H1 (cell line): Measurements from ENCODE around the gene RBP4. TPM values are rescaled to one million over a fixed set of nuclear protein-coding genes. Genes with fewer than 3 reads are reported as not detected.

Experiments used
- CTCF ChIA-PET: fragments of 300-600 bp; sonication (Branson Sonifier 250); formaldehyde crosslinking; loops from one replicate; lab custom pipeline; 2021; ENCODE audit not compliant: partially characterized antibody; lab: Charles Lee
- POLR2A ChIA-PET: fragments of 300-600 bp; sonication (Branson Sonifier 250); formaldehyde crosslinking; loops from one replicate; lab custom pipeline; 2021; ENCODE audit warnings: inconsistent platforms; ENCODE audit not compliant: partially characterized antibody; lab: Charles Lee
- DNase-seq, 2 experiments: peaks; one replicate each; pipeline versions ENCODE4 v3.0.0 to v3.0.0-alpha.2; 2010 to 2022; ENCODE audit warnings: low spot score in 2 of 2, low read depth in 1 of 2, mixed read lengths in 1 of 2
- FAIRE-seq: peaks from 2 replicates; lab custom pipeline; 2011; peaks lifted over from hg19 to GRCh38; lab: Jason Lieb, UNC
- H2AFZ ChIP-seq: 2 replicates; pipeline ENCODE4 v1.8.1; 2012; ENCODE audit warnings: low read length, inconsistent platforms
- H2AK5ac ChIP-seq: 2 replicates; pipeline ENCODE4 v1.6.1; 2013; ENCODE audit warnings: low read depth, low read length
- H2BK120ac ChIP-seq: replicated peaks from 2 replicates; pipeline ENCODE3; 2013; ENCODE audit warnings: low read depth, low read length, inconsistent platforms
- H2BK12ac ChIP-seq: 2 replicates; pipeline ENCODE4 v1.6.1; 2013; ENCODE audit warnings: low read depth, low read length
- H2BK15ac ChIP-seq: 2 replicates; pipeline ENCODE4 v1.6.1; 2013; ENCODE audit warnings: low read length
- H2BK20ac ChIP-seq: 2 replicates; pipeline ENCODE4 v1.6.1; 2013; ENCODE audit warnings: low read length
- H2BK5ac ChIP-seq: 2 replicates; pipeline ENCODE4 v1.6.1; 2013; ENCODE audit warnings: low read depth, low read length
- H3K14ac ChIP-seq: 2 replicates; pipeline ENCODE4 v1.6.1; 2013; ENCODE audit warnings: inconsistent platforms; ENCODE audit not compliant: insufficient read length
- H3K18ac ChIP-seq: 2 replicates; pipeline ENCODE4 v1.6.1; 2013; ENCODE audit warnings: low read length; ENCODE audit errors: extremely low read depth
- H3K23ac ChIP-seq: 2 replicates; pipeline ENCODE4 v1.6.1; 2013; ENCODE audit warnings: inconsistent platforms; ENCODE audit not compliant: insufficient read length
- H3K23me2 ChIP-seq: 2 replicates; pipeline ENCODE4 v1.6.1; 2013; ENCODE audit warnings: low read depth, low read length
- H3K27ac ChIP-seq: 2 replicates; pipeline ENCODE4 v1.6.1; 2011; ENCODE audit warnings: low read depth, low read length, inconsistent platforms
- H3K27me3 ChIP-seq, 4 experiments: replicated peaks in 1 of 4; 1 replicate in 1 of 4; 2 replicates in 3 of 4; pipeline versions ENCODE4 v1.6.1 to v1.8.1; 2011 to 2013; ENCODE audit warnings: low read length in 3 of 4, mild to moderate bottlenecking in 3 of 4, inconsistent platforms in 2 of 4, mixed read lengths in 2 of 4, moderate library complexity in 1 of 4; ENCODE audit not compliant: control insufficient read depth in 3 of 4, insufficient read depth in 3 of 4; ENCODE audit errors: extremely low read depth in 1 of 4
- H3K36me3 ChIP-seq, 4 experiments: 2 replicates each; pipeline versions ENCODE4 v1.6.1 to v1.8.1; 2011 to 2013; ENCODE audit warnings: mild to moderate bottlenecking in 4 of 4, low read length in 3 of 4, moderate library complexity in 2 of 4, control low read depth in 1 of 4, inconsistent platforms in 1 of 4; ENCODE audit not compliant: insufficient read depth in 4 of 4, control insufficient read depth in 2 of 4
- H3K4ac ChIP-seq: replicated peaks from 2 replicates; pipeline ENCODE3; 2013; ENCODE audit warnings: low read length, low read depth, mixed read lengths, inconsistent platforms; ENCODE audit not compliant: insufficient read length
- H3K4me1 ChIP-seq, 4 experiments: replicated peaks in 1 of 4; 1 replicate in 1 of 4; 2 replicates in 3 of 4; pipeline versions ENCODE4 v1.6.1 to v1.8.1; 2011 to 2013; ENCODE audit warnings: low read length in 3 of 4, inconsistent platforms in 2 of 4, mixed read lengths in 1 of 4; ENCODE audit not compliant: insufficient read depth in 4 of 4, control insufficient read depth in 3 of 4
- H3K4me2 ChIP-seq, 2 experiments: 2 replicates each; pipeline versions ENCODE4 v1.6.1 to v1.8.1; 2011 to 2013; ENCODE audit warnings: low read depth in 2 of 2, low read length in 2 of 2, control low read depth in 1 of 2, inconsistent platforms in 1 of 2, mild to moderate bottlenecking in 1 of 2; ENCODE audit not compliant: insufficient read depth in 1 of 2
- H3K4me3 ChIP-seq, 4 experiments: fragments of 200-600, 300-600 bp in 1 of 4; sonication (generic), shearing (Covaris generic), sonication (Bioruptor Twin) in 1 of 4; 2 replicates each; pipeline versions ENCODE4 v1.5.1 to v1.8.1; 2011 to 2016; ENCODE audit warnings: low read length in 4 of 4, low read depth in 3 of 4, control low read depth in 2 of 4, inconsistent platforms in 2 of 4, mild to moderate bottlenecking in 2 of 4, mixed read lengths in 1 of 4, moderate library complexity in 1 of 4; ENCODE audit not compliant: insufficient read depth in 2 of 4; ENCODE audit errors: extremely low read depth in 1 of 4
- H3K56ac ChIP-seq: replicated peaks from 2 replicates; pipeline ENCODE3; 2013; ENCODE audit warnings: low read depth, mild to moderate bottlenecking, mixed read lengths, low read length, inconsistent platforms; ENCODE audit not compliant: insufficient read length
- H3K79me1 ChIP-seq: 2 replicates; pipeline ENCODE4 v1.6.1; 2013; ENCODE audit warnings: low read depth, low read length, control low read depth
- H3K79me2 ChIP-seq, 2 experiments: 2 replicates each; pipeline versions ENCODE4 v1.6.1 to v1.8.1; 2012 to 2013; ENCODE audit warnings: low read length in 2 of 2, mild to moderate bottlenecking in 2 of 2, inconsistent platforms in 1 of 2; ENCODE audit not compliant: insufficient read depth in 2 of 2, control insufficient read depth in 1 of 2
- H3K9ac ChIP-seq, 4 experiments: replicated peaks in 1 of 4; 1 replicate in 1 of 4; 2 replicates in 3 of 4; pipeline versions ENCODE4 v1.6.1 to v1.8.1; 2011 to 2013; ENCODE audit warnings: low read depth in 3 of 4, low read length in 3 of 4, control low read depth in 2 of 4, mild to moderate bottlenecking in 2 of 4, moderate library complexity in 2 of 4, inconsistent platforms in 1 of 4; ENCODE audit errors: extremely low read depth in 1 of 4
- H3K9me3 ChIP-seq, 2 experiments: 2 replicates each; pipeline versions ENCODE4 v1.6.1 to v1.8.1; 2012 to 2013; ENCODE audit warnings: mild to moderate bottlenecking in 2 of 2, moderate library complexity in 2 of 2, control low read depth in 1 of 2, inconsistent platforms in 1 of 2, low read depth in 1 of 2, low read length in 1 of 2, mixed read lengths in 1 of 2; ENCODE audit not compliant: insufficient read depth in 2 of 2
- H4K20me1 ChIP-seq, 2 experiments: replicated peaks in 1 of 2; 2 replicates each; pipeline versions ENCODE3 to v1.8.1; 2011 to 2013; ENCODE audit warnings: inconsistent platforms in 2 of 2, low read length in 2 of 2, mild to moderate bottlenecking in 1 of 2; ENCODE audit not compliant: insufficient read depth in 2 of 2, control insufficient read depth in 1 of 2
- H4K5ac ChIP-seq: 2 replicates; pipeline ENCODE4 v1.6.1; 2013; ENCODE audit warnings: low read length, low read depth, mixed read lengths, inconsistent platforms; ENCODE audit not compliant: insufficient read length
- H4K8ac ChIP-seq: 2 replicates; pipeline ENCODE4 v1.8.0; 2013; ENCODE audit warnings: mild to moderate bottlenecking, moderate library complexity, low read length, inconsistent platforms; ENCODE audit not compliant: insufficient read depth; ENCODE audit errors: extremely low read depth
- H4K91ac ChIP-seq: replicated peaks from 2 replicates; pipeline ENCODE3; 2013; ENCODE audit warnings: low read length, mixed read lengths, inconsistent platforms; ENCODE audit not compliant: insufficient read length
- CHD2 ChIP-seq: IDR thresholded peaks from 2 replicates; pipeline ENCODE4 v1.6.1; 2012; ENCODE audit warnings: low read length, improper control_type of control experiment
- EP300 ChIP-seq, 2 experiments: IDR thresholded peaks; 1 replicate in 1 of 2; 2 replicates in 1 of 2; pipeline ENCODE4 v1.6.1; 2011 to 2012; ENCODE audit warnings: low read depth in 2 of 2, low read length in 2 of 2, mild to moderate bottlenecking in 2 of 2, borderline replicate concordance in 1 of 2, inconsistent platforms in 1 of 2, moderate library complexity in 1 of 2
- GABPA ChIP-seq: IDR thresholded peaks from 2 replicates; pipeline ENCODE4 v1.6.1; 2011; ENCODE audit warnings: mild to moderate bottlenecking, low read length, moderate library complexity, borderline replicate concordance; ENCODE audit not compliant: insufficient read depth
- HDAC6 ChIP-seq: IDR thresholded peaks from one replicate; pipeline ENCODE4 v1.7.1; 2012; ENCODE audit warnings: low read depth, mild to moderate bottlenecking, inconsistent platforms, low read length, moderate library complexity
- KDM4A ChIP-seq: IDR thresholded peaks from one replicate; pipeline ENCODE4 v1.7.1; 2012; ENCODE audit warnings: low read depth, mild to moderate bottlenecking, moderate library complexity, low read length, inconsistent platforms; ENCODE audit not compliant: severe bottlenecking
- KDM5A ChIP-seq: fragments of 200-600 bp; IDR thresholded peaks from 2 replicates; pipeline ENCODE4 v1.7.1; 2012; ENCODE audit warnings: mild to moderate bottlenecking, low read length, inconsistent platforms, mixed read lengths
- POU5F1 ChIP-seq: IDR thresholded peaks from 2 replicates; pipeline ENCODE4 v1.6.1; 2011; ENCODE audit warnings: low read depth, mild to moderate bottlenecking, low read length, moderate library complexity
- RBBP5 ChIP-seq: IDR thresholded peaks from 2 replicates; pipeline ENCODE4 v1.7.1; 2012; ENCODE audit warnings: low read depth, mild to moderate bottlenecking, inconsistent platforms, low read length, moderate library complexity, borderline replicate concordance
- SAP30 ChIP-seq: fragments of 300-600 bp; sonication (generic); IDR thresholded peaks from 2 replicates; pipeline ENCODE4 v1.7.1; 2012; ENCODE audit warnings: low read length, moderate library complexity, mild to moderate bottlenecking, inconsistent platforms; ENCODE audit not compliant: insufficient read depth, insufficient replicate concordance
- SIN3A ChIP-seq, 2 experiments: IDR thresholded peaks in 1 of 2; conservative IDR thresholded peaks in 1 of 2; 2 replicates each; pipeline ENCODE4 v1.6.1; 2011 to 2012; ENCODE audit warnings: low read length in 2 of 2, improper control_type of control experiment in 1 of 2, low read depth in 1 of 2, mild to moderate bottlenecking in 1 of 2
- SIX5 ChIP-seq: IDR thresholded peaks from 2 replicates; pipeline ENCODE4 v1.6.1; 2011; ENCODE audit warnings: mild to moderate bottlenecking, low read depth, low read length
- SP2 ChIP-seq: IDR thresholded peaks from 2 replicates; pipeline ENCODE4 v1.6.1; 2012; ENCODE audit warnings: mild to moderate bottlenecking, low read length, inconsistent platforms
- TAF1 ChIP-seq: IDR thresholded peaks from 2 replicates; pipeline ENCODE4 v1.6.1; 2011; ENCODE audit warnings: mild to moderate bottlenecking, low read depth, low read length
- WGBS, 2 experiments: shearing (Covaris generic) in 1 of 2; methylation state at CpG; one replicate each; pipeline versions ENCODE4 v1.1.6 to v1.1.7; 2013 to 2015; ENCODE audit warnings: low lambda C conversion rate in 2 of 2, mixed read lengths in 2 of 2, inconsistent platforms in 1 of 2, low coverage in 1 of 2, missing lambda C conversion rate in 1 of 2; ENCODE audit not compliant: insufficient replicate concordance in 2 of 2, insufficient coverage in 1 of 2, insufficient read length in 1 of 2; ENCODE audit errors: extremely low coverage in 1 of 2, missing lambda C conversion rate in 1 of 2; 5-methylcytosine and 5-hydroxymethylcytosine counted together
- polyA plus RNA-seq, 7 experiments: library from polyadenylated mRNA; depleted of rRNA in 3 of 7; stranded (reverse) in 5 of 7; unstranded in 2 of 7; fragments of >200 nt in 5 of 7; fragments of 200-250 nt in 2 of 7; gene quantifications; 1 replicate in 5 of 7; 2 replicates in 1 of 7; 4 replicates in 1 of 7; pipeline versions ENCODE4 v1.2.1 to v1.2.3, GENCODE V29; 2011 to 2013; ENCODE audit warnings: missing spikeins in 2 of 7, mixed read lengths in 2 of 7
- total RNA-seq: library from RNA; stranded (reverse); fragmentation: NEBNext Ultra II Directional; extraction: Animal tissue kit (Norgen Biotek cat#: 25700); gene quantifications from 2 replicates; pipeline ENCODE4 v1.2.1, GENCODE V29; 2021

RBP4 gene
- total and polyA plus RNA-seq, 2 of the 8 experiments (the other 6 are each of a cell fraction or from before 2014, with no cell fraction given), result 0.42 to 0.97 TPM

GRCh38 chr10:93577565-93577964 is 23.5 kb downstream of the RBP4 start:
- Histone ChIP-seq H2BK15ac (no peak overlapping the region), H3K9ac (no peak overlapping the region), H3K36me3 (no peaks in the 10 kb centered on the region), H3K79me2 (no peaks in the 10 kb centered on the region), H2BK5ac (no peak overlapping the region), H3K14ac (no peak overlapping the region), H2AK5ac (no peak overlapping the region), H3K18ac (no peak overlapping the region), H4K20me1 (no peaks in the 10 kb centered on the region), H3K23me2 (no peaks in the 10 kb centered on the region), H3K56ac (no peak overlapping the region), H2AFZ (no peak overlapping the region), H3K4me1 (no peaks in the 10 kb centered on the region), H4K8ac (no peak overlapping the region), H4K5ac (no peak overlapping the region)
- CTCF ChIA-PET, result interaction anchor here (0.5 to 1.1 kb wide), 3 partner anchors 9 to 80 kb away, joined by 3 to 4 read pairs (median 3); no protein-coding TSS in a partner anchor
- TF ChIP-seq HDAC6, result no peak
- no peak for TF ChIP-seq SAP30
- no peak for TF ChIP-seq CHD2
- TF ChIP-seq KDM5A, result no peak
- no peak for TF ChIP-seq TAF1
- TF ChIP-seq SIX5, result no peak
- no peak for TF ChIP-seq RBBP5
- TF ChIP-seq KDM4A, result no peak
- no peak for TF ChIP-seq SP2
- no peak for TF ChIP-seq EP300 (IDR thresholded peaks at IDR 0.05; ENCODE audit: borderline replicate concordance in 1 of 2, low read depth in 2 of 2, low read length in 2 of 2)
- TF ChIP-seq SIN3A (conservative IDR thresholded peaks at IDR 0.05 in 1 of 2, IDR thresholded peaks at IDR 0.05 in 1 of 2; ENCODE audit: low read depth in 1 of 2, low read length in 2 of 2), result no peak
- TF ChIP-seq POU5F1, result no peak
- TF ChIP-seq GABPA, result no peak
- TF ChIP-seq, all 59 proteins: peak for 0
- no peak overlapping the region for H3K4me3 ChIP-seq
- H2BK120ac ChIP-seq, result no peak overlapping the region
- peaks cover 0 to 2% (median 0%) of the 10 kb centered on the region in 4 experiments; a peak in 2 of 7 replicates for H3K27me3 ChIP-seq
- no peaks in the 10 kb centered on the region for H3K9me3 ChIP-seq
- DNase-seq (no peak), FAIRE-seq (no peak)
- no peak overlapping the region for H2BK12ac ChIP-seq
- no peak overlapping the region for H3K23ac ChIP-seq
- no peak overlapping the region for H4K91ac ChIP-seq
- H3K4ac ChIP-seq, result no peak overlapping the region
- no peak overlapping the region for H3K4me2 ChIP-seq
- no peak overlapping the region for H3K27ac ChIP-seq
- H2BK20ac ChIP-seq, result no peak overlapping the region
- POLR2A ChIA-PET, result no interaction called here
- WGBS, 2 experiments, result 75% methylated on average over 3 of the region's 3 CpGs; no CpG with 5 or more reads in 1 of the 2 experiments
- H3K79me1 ChIP-seq, result no peaks in the 10 kb centered on the region
